ENCODE data around the gene HLA-DQA1.

DNA sequence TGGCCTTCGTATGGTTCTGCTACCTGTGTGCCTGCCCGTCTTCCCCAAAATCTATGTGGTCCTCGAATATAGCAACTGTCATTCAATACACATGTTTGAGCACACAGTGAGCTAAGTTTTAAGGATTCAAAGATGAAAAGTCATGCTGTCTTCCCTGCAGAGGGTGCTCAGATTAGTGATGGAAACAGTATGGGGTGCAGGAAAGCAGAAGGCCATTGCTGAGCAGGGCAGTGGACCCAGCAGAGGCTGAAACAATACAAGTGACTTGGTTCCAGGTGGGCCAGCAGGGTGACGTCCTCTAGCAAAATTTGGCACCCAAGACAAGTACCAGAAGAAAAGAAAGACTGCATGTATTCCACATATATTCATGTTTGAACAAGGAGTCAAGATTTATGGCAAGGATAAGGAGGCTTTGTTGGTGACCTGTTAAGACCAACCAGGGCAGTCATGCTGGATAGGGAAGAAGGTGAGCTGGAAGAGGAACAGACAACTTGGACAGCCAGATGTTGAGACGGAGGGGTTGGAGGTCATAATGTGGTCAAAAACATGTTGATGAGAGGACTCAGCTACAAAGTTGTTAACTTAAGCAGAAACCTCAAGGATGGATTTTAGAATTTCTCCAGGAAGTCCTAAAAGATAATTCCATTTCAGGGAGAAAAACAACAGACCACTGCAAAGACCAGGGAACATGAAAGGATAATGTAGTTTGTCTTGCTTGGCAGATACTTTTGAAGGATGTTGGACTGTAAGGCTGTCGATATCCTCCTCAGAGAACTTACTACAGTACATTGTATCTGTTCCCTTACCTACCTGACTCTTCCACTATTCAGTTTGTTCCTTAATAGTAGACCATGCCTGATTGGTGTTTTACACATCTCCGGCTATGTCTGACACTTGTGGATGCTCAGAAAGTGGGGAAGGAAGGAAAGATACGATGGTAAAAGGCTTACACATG is 2.5 kb downstream of the HLA-DQA1 start:
- TF ChIP-seq, protein P1, sequence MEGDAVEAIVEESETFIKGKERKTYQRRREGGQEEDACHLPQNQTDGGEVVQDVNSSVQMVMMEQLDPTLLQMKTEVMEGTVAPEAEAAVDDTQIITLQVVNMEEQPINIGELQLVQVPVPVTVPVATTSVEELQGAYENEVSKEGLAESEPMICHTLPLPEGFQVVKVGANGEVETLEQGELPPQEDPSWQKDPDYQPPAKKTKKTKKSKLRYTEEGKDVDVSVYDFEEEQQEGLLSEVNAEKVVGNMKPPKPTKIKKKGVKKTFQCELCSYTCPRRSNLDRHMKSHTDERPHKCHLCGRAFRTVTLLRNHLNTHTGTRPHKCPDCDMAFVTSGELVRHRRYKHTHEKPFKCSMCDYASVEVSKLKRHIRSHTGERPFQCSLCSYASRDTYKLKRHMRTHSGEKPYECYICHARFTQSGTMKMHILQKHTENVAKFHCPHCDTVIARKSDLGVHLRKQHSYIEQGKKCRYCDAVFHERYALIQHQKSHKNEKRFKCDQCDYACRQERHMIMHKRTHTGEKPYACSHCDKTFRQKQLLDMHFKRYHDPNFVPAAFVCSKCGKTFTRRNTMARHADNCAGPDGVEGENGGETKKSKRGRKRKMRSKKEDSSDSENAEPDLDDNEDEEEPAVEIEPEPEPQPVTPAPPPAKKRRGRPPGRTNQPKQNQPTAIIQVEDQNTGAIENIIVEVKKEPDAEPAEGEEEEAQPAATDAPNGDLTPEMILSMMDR (IDR thresholded peaks at IDR 0.05 in 2 of 3, conservative IDR thresholded peaks at IDR 0.05 in 1 of 3; ENCODE audit: borderline replicate concordance in 1 of 3, insufficient read depth in 1 of 3, low read depth in 2 of 3, low read length in 2 of 3) = no peak
- TF ChIP-seq POLR2A (IDR thresholded peaks at IDR 0.05; ENCODE audit: borderline replicate concordance, extremely low read depth, insufficient read depth, insufficient read length) (no peak), RAD21 (IDR thresholded peaks at IDR 0.05; ENCODE audit: low read depth) (no peak), YY1 (IDR thresholded peaks at IDR 0.05; ENCODE audit: extremely low read depth, insufficient replicate concordance, low read depth, low read length) (no peak), EZH2 (IDR thresholded peaks at IDR 0.05) (no peak)
